GM12864 (cell line): ENCODE measurements around the gene MYL11.

Experiments
- DNase-seq: peaks from one replicate; pipeline ENCODE4 v3.0.0-alpha.2; 2011; ENCODE audit warnings: low read depth
- H3K4me3 ChIP-seq: 2 replicates; pipeline ENCODE4 v1.5.1; 2011; ENCODE audit warnings: mild to moderate bottlenecking, low read depth, low read length, control low read depth
- TF ChIP-seq, protein P1 (sequence below): IDR thresholded peaks from 2 replicates; pipeline ENCODE4 v1.5.1; 2011; ENCODE audit warnings: low read depth, mild to moderate bottlenecking, moderate library complexity, low read length, control low read depth, inconsistent platforms; ENCODE audit errors: missing control alignments

Gene MYL11

DNA sequence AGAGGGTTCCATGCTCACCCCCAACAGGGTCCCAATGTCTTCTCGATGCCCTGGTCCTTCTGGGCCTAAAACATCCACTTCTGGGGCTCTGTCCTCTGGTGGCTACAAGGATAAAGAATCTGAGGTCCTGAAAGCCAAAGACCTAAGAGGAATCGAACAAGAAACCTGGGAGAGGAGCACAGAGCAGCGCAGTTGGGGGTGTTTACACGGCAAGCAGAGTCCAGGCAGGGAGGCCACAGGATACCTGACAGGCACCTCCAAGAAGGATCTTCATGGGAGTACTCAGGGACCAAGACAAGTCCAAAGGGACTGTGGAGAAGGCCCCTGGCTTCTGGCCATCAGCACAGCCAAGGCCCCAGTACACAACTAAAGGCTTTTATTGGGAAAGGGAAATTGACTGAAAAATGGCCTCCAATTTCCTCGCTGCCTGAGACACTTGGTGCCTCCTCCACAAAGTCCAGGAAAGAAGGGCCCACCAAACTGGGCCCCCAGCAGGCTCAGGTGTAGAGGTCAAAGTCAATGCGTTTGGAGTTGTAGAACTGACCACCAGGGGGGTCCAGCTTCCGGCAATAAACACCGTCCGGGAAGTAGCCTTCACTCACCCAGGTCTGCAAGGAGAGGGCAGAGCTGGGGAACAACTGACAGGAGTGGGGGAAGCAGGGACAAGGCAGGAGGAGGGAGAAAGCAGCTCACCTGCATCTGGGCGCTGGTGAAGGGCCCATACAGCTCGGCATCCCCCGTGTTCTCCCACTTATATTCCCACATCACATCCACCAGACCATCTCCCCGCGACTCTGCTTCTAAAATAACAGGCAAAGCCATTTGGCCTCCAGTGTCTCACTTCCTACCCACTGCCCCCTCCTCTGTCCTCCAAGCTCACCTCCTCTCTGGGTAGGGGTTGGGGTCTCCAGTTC is 21.9 kb upstream of the MYL11 start:
- DNase-seq = no peak
- TF ChIP-seq, protein P1, sequence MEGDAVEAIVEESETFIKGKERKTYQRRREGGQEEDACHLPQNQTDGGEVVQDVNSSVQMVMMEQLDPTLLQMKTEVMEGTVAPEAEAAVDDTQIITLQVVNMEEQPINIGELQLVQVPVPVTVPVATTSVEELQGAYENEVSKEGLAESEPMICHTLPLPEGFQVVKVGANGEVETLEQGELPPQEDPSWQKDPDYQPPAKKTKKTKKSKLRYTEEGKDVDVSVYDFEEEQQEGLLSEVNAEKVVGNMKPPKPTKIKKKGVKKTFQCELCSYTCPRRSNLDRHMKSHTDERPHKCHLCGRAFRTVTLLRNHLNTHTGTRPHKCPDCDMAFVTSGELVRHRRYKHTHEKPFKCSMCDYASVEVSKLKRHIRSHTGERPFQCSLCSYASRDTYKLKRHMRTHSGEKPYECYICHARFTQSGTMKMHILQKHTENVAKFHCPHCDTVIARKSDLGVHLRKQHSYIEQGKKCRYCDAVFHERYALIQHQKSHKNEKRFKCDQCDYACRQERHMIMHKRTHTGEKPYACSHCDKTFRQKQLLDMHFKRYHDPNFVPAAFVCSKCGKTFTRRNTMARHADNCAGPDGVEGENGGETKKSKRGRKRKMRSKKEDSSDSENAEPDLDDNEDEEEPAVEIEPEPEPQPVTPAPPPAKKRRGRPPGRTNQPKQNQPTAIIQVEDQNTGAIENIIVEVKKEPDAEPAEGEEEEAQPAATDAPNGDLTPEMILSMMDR = peak; percentile 29
- no peak overlapping the region for H3K4me3 ChIP-seq

DNA sequence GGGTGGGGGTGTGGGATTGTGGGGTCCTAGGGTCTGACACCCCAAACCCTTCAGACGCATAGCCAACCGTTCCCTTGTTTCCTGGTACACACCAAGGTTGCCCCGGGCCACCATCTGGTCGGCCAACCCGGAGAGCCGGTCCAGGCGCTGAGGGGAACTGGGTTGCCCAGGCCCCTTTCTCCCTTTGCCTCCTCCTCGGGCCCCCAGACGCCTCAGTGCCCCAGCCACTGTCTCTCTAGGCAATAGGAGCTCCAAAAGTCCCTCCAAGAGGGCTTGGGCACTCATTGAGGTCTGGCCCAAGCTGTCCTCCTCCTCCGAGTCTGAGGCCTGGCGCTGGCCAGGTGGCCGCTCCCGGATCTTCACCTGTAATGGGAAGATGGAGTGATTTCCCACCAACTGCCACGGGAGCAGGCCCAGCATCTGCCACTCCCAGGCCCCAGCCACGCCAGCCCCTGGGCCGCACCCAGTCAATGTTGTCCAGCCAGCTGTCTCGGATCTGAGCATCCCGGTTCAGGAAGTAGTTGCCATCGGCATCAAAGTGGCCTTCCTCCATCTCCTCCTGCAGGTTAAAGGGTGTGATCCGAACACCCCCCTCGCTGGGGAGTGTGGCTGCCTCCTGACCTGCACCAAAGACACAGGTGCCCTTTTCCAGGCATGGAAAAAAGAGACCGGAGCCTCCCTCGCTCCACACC is 21.0 kb upstream of the MYL11 start:
- TF ChIP-seq, protein P1 = no peak
- DNase-seq = no peak
- peak overlapping the region; percentile 77; the same call in 1 of the 2 replicates for H3K4me3 ChIP-seq

DNA sequence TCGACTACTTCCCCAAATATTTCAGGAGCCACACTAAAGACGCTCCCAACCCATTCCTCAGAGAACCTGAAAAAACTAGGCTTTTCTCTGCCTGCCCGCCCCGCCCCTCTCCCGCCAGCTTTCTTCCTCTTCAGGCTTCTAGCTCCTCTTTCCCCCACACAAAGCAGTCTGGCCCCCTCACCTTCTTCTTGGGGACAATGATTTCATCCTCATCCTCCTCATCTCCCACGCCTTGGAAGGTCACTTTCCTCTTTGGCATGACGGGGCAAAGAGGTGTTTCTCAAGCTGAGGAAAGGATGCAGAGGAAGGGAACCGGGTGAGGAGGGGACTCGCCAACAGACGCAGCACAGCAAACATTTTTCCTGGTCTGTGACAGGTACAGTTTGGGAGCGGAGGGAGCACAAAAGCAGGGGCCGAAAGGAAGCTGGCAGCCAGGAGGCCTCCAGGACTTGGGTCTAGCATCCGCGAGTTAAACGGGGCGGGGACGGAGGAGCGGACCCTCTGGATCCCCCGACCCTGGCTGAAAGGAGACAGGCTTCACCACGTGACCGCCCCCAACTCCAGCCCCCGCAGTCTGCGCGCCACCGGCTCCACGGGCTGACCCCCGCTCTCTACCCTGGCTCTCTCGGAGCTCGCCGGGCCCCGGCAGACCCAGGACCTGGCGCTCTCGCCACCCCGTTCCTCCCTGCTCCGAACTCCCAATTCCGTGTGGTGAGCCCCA is 20.0 kb upstream of the MYL11 start:
- DNase-seq = no peak
- peak overlapping the region; percentile 77 for H3K4me3 ChIP-seq
- TF ChIP-seq, protein P1 = no peak

DNA sequence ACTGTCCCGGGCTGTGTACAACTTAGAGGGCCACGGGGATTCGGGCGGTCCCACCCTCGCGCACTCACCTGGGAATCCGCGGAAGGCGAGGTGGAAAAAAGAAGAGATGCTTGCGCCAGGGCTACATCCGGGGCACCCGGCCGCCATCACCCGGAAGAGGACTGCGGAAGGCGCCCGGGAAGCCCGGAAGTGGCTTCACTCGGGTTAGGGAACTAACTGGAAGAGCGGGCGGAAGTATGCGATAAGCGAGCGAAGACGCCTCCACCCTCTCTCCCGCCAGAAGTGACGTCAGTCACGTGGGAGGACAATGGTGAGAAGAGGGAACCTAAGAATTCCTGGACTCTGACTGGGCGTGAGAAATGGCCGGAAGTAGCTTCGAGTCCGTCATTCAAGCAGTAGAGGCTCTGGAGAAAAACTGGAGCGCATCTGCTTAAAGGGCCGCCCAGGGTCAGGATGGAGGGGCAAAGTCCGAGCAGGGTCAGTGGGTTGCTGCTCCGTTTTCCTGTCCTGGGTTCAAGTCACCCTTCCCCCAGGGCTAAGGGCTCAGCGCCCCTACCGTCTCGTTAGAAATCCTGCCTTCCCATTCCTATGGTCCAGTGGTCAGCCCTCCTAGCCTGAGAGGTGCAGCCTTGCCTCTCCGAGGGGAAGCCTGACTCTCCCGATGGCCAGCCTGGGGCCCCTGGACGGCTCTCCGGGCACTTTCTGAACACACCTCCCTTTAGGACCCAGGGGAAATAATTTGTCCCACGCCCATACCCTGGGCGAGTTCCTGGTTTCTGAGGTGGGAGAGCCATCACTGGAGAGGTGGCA is 19.3 kb upstream of the MYL11 start, which contains the start of gene CD2BP2:
TSS of gene CD2BP2 (minus strand) at position 165 of the 810 bp plus-strand sequence. CDS start 627 bp downstream, outside the sequence.
- DNase-seq = peak; percentile 95
- TF ChIP-seq, protein P1 = no peak
- H3K4me3 ChIP-seq = peak within 1 kb of the TSS; percentile 77

DNA sequence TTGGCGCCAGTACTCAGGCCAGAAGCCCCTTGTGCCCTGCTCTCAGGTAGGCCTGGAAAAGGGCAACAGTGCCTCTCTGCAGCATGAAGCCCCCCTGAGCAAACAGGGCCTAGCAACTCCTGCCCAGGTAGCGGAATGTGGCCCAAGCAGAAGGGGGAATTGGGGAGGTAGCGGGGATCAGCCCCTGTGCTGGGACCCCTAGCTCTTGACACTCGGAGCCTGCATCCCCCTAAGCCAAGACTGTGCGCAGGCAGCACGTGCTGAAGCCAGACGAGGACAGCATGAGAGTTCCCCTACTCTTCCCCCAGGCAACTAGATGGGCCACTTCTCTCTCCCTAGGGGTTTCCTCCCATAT is 18.7 kb upstream of the MYL11 start:
- TF ChIP-seq, protein P1 = no peak
- H3K4me3 ChIP-seq = peak overlapping the region; percentile 77
- DNase-seq = no peak
